Measurements from ENCODE around the gene LITAF. TPM values are rescaled to one million over a fixed set of nuclear protein-coding genes. Genes with fewer than 3 reads are reported as not detected.

LITAF gene
- total RNA-seq, 6 experiments from 2014 or later, result 114 to 143 (median 135) TPM

DNA sequence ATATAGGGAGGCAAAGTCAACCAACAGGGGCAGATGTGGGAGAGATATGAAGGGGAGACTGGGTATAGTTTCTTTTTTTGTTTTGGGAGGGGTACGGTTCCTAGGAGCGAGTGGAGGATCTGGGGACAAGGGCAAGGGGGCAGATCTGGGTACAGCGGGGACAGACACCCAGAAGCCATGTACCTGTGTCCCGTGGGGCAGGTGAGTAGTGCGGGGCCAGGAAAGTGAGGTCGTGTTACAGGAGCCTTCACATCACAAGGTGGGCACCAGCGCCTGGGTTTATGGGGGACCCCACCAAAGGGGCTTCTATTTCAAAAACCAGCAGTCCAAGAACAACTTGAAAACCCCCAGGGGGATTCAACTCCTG is 11.5 kb downstream of the LITAF start:
- TF ChIP-seq, protein P1, sequence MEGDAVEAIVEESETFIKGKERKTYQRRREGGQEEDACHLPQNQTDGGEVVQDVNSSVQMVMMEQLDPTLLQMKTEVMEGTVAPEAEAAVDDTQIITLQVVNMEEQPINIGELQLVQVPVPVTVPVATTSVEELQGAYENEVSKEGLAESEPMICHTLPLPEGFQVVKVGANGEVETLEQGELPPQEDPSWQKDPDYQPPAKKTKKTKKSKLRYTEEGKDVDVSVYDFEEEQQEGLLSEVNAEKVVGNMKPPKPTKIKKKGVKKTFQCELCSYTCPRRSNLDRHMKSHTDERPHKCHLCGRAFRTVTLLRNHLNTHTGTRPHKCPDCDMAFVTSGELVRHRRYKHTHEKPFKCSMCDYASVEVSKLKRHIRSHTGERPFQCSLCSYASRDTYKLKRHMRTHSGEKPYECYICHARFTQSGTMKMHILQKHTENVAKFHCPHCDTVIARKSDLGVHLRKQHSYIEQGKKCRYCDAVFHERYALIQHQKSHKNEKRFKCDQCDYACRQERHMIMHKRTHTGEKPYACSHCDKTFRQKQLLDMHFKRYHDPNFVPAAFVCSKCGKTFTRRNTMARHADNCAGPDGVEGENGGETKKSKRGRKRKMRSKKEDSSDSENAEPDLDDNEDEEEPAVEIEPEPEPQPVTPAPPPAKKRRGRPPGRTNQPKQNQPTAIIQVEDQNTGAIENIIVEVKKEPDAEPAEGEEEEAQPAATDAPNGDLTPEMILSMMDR (IDR thresholded peaks at IDR 0.05), result no peak
- H3K27ac Mint-ChIP-seq, result no peak overlapping the region; the same call in 1 of the 2 replicates

DNA sequence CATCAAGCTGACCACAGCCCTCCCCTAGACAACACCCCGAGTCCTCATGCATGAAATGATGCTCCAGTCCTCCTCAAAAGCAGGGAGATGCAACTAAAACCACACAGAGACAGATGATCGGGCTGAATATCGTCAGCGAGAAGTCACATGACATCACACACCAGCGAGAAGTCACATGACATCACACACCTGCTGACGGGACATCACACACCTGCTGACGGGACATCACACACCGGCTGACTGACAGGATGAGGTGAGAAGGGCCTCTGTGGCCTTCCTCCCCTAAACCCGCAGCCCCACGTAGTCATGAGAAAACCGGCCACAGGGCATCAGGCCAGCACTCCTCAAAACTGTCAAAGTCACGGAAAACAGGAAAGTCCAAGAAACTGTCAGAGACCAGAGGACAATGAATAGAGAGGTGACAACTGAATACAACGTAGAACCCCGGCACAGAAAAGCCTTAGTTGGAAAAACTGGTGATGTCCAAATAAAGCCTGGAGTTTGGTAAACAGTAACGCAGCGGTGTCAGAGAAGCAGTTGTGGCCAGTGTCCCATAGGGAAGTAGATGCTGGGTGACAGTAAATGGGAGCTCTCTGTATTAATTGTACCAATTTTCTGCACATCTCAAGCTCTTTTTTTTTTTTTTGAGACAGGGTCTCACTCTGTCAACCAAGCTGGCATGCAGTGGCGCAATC is 14.3 kb downstream of the LITAF start:
- no peak for DNase-seq
- Mint-ChIP-seq H3K36me3 (ENCODE audit: low read depth) (peaks cover 10% of the 10 kb centered on the region; the same call in 1 of the 2 replicates), H3K27ac (no peak overlapping the region), H3K9me3 (no peaks in the 10 kb centered on the region), H3K4me3 (no peak overlapping the region; the same call in 1 of the 2 replicates), H3K4me1 (ENCODE audit: low read depth) (peaks cover 30% of the 10 kb centered on the region), H3K27me3 (ENCODE audit: insufficient read depth) (peaks cover 3% of the 10 kb centered on the region)
- TF ChIP-seq, protein P1 (IDR thresholded peaks at IDR 0.05), result no peak

More for the DNA sequence above, 11.5 kb downstream of the LITAF start:
- H3K27me3 Mint-ChIP-seq (ENCODE audit: insufficient read depth), result peaks cover 3% of the 10 kb centered on the region
- no peaks in the 10 kb centered on the region for H3K9me3 Mint-ChIP-seq
- no peak for DNase-seq
- no peak overlapping the region for H3K4me3 Mint-ChIP-seq
- peaks cover 30% of the 10 kb centered on the region for H3K4me1 Mint-ChIP-seq (ENCODE audit: low read depth)
- H3K36me3 Mint-ChIP-seq (ENCODE audit: low read depth), result peaks cover 5% of the 10 kb centered on the region; the same call in 1 of the 2 replicates

DNA sequence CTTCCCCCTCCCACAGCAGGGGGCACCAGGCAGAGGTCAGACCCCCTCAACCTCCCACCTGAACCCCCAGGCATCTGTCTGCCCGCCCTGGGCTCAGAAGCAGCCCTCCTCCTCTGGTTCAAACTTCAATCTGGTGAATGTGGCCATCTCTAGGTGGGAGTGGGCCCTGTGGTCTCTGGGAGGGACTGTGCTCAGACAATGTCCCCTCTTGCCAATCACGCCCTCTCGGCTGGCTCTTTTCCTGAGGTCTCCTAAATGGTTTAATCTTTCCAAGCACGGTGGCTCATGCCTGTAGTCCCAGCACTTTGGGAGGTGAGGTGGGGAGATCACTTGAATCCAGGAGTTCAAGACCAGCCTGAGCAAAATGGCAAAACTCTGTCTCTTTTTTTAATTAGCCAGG is 15.2 kb downstream of the LITAF start:
- Mint-ChIP-seq H3K36me3 (ENCODE audit: low read depth) (peaks cover 13% of the 10 kb centered on the region; the same call in 1 of the 2 replicates), H3K9me3 (no peaks in the 10 kb centered on the region), H3K27me3 (ENCODE audit: insufficient read depth) (peaks cover 3% of the 10 kb centered on the region), H3K4me1 (ENCODE audit: low read depth) (peaks cover 24% of the 10 kb centered on the region), H3K4me3 (no peak overlapping the region), H3K27ac (no peak overlapping the region; the same call in 1 of the 2 replicates)
- no peak for DNase-seq
- TF ChIP-seq, protein P1 (IDR thresholded peaks at IDR 0.05), result no peak

DNA sequence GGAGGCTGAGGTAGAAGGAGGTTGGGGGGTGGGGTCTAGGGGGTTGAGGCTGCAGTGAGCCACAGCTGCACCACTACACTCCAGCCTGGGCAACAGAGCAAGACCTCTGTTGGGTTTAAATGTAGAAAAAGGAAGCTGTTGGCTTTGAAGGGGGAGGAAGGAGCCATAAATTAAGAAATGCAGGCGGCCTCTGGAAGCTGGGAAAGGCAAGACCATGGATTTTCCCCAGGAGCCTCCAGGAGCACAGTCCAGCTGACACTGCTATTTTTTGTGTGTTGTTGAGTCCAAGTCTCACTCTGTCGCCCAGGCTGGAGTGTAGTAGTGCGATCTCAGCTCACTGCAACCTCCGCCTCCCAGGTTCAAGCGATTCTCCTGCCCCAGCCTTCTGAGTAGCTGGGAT is 15.9 kb downstream of the LITAF start:
- H3K36me3 Mint-ChIP-seq (ENCODE audit: low read depth), result peaks cover 21% of the 10 kb centered on the region
- H3K4me1 Mint-ChIP-seq (ENCODE audit: low read depth), result peaks cover 31% of the 10 kb centered on the region
- no peak overlapping the region for H3K27ac Mint-ChIP-seq
- TF ChIP-seq, protein P1 (IDR thresholded peaks at IDR 0.05), result no peak
- H3K27me3 Mint-ChIP-seq (ENCODE audit: insufficient read depth), result peaks cover 3% of the 10 kb centered on the region
- H3K4me3 Mint-ChIP-seq, result no peak overlapping the region
- DNase-seq, result no peak
- no peaks in the 10 kb centered on the region for H3K9me3 Mint-ChIP-seq

DNA sequence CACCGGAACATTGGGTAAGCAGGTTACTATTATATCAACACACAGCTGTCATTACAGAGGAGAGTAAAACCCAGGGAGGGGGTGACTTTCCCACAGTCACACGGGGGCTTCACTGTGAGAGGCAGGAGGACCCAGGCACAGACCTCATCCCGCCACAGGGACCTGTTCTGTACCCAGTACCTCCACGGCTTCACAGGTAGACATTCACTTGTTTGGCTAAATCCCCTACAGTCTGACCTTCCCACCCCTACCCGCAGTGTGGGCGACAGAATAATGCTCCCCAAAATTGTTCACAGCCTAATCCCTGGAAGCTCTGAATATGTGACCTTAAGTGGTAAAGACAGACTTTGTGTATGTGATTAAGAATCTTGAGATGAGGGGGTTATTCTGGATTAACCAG is 16.5 kb downstream of the LITAF start:
- Mint-ChIP-seq H3K9me3 (no peaks in the 10 kb centered on the region), H3K4me3 (no peak overlapping the region), H3K36me3 (ENCODE audit: low read depth) (peaks cover 25% of the 10 kb centered on the region), H3K27me3 (ENCODE audit: insufficient read depth) (peaks cover 3% of the 10 kb centered on the region), H3K4me1 (ENCODE audit: low read depth) (peaks cover 32% of the 10 kb centered on the region), H3K27ac (no peak overlapping the region; the same call in 1 of the 2 replicates)
- no peak for DNase-seq
- TF ChIP-seq, protein P1 (IDR thresholded peaks at IDR 0.05), result no peak

Data from HFFc6 (cell line).